ENCODE results near the gene SPAG16. TPM values are rescaled to one million over a fixed set of nuclear protein-coding genes. Genes with fewer than 3 reads are reported as not detected.

SPAG16 gene
- total RNA-seq, 4 donors from 2014 or later, result 1.2 to 30.8 (median 16.2) TPM

- in situ Hi-C loops (cut with MboI; ENCODE audit: low pct_ligation_motif_present in 1 of 4, low pct_unique_long_range_greater_than_20kb in 1 of 4, low sequenced_read_pairs in 3 of 4), result no loop called here
- no peak for TF ChIP-seq POLR2A (IDR thresholded peaks at IDR 0.05)
- no peak for TF ChIP-seq EP300 (IDR thresholded peaks at IDR 0.05; ENCODE audit: low read depth)
- TF ChIP-seq CTCF (IDR thresholded peaks at IDR 0.05), result no peak
- no peak for TF ChIP-seq POLR2AphosphoS5 (IDR thresholded peaks at IDR 0.05)
- no peak overlapping the region for H3K27ac ChIP-seq
- H3K27me3 ChIP-seq, result no peaks in the 10 kb centered on the region
- no peaks in the 10 kb centered on the region for H3K4me1 ChIP-seq
- DNase-seq, result no peak
- H3K36me3 ChIP-seq, result no peaks in the 10 kb centered on the region
- H3K4me3 ChIP-seq, result no peak overlapping the region
- WGBS, 2 donors (ENCODE audit: low coverage in 1 of 2), result 46 to 85% methylated on average over 2 to 3 of the region's 3 CpGs
- no peaks in the 10 kb centered on the region for H3K9me3 ChIP-seq
- intact Hi-C loops (cut with DNase I; ENCODE audit: low total_unique reads), result no loop called here
Observed at GRCh38 chr2:214220251-214220650, 936.0 kb downstream of the SPAG16 start.

- no peak overlapping the region for H3K27ac ChIP-seq
- WGBS, 2 donors (ENCODE audit: low coverage in 1 of 2), result 66 to 72% methylated on average over 2 of the region's 2 CpGs
- intact Hi-C loops (cut with DNase I; ENCODE audit: low total_unique reads), result no loop called here
- H3K4me3 ChIP-seq, result no peak overlapping the region
- DNase-seq, result no peak
- TF ChIP-seq EP300 (IDR thresholded peaks at IDR 0.05; ENCODE audit: low read depth) (no peak), POLR2AphosphoS5 (IDR thresholded peaks at IDR 0.05) (no peak), CTCF (IDR thresholded peaks at IDR 0.05) (no peak), POLR2A (IDR thresholded peaks at IDR 0.05) (no peak)
- in situ Hi-C loops (cut with MboI; ENCODE audit: low pct_ligation_motif_present in 1 of 4, low pct_unique_long_range_greater_than_20kb in 1 of 4, low sequenced_read_pairs in 3 of 4), result no loop called here
- no peaks in the 10 kb centered on the region for H3K27me3 ChIP-seq
- no peaks in the 10 kb centered on the region for H3K36me3 ChIP-seq
- no peaks in the 10 kb centered on the region for H3K9me3 ChIP-seq
- H3K4me1 ChIP-seq, result no peaks in the 10 kb centered on the region
Observed at GRCh38 chr2:214226061-214226460, 941.8 kb downstream of the SPAG16 start.

DNA sequence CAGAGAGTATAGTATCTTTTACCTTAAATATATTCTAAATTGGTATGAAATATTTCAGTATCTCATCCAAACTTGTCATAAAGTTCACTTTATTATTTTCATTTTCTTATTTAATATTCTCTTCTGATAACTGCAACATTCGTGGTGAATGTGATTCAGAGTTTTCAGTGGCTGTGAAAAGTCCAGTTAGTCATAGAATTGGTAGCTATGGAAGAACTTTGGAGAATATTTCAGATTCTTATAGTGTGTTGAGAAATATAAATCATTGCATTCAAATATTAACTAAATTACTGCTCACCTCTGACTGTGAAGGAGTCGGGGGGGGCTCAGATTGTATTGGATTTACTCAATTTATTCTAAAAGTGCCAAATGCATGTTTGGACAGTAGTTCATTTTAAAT, 948.0 kb downstream of the SPAG16 start:
- intact Hi-C loops (cut with DNase I; ENCODE audit: low total_unique reads) (no loop called here), in situ Hi-C loops (cut with MboI; ENCODE audit: low pct_ligation_motif_present in 1 of 4, low pct_unique_long_range_greater_than_20kb in 1 of 4, low sequenced_read_pairs in 3 of 4) (no loop called here)
- H3K27ac ChIP-seq, result no peak overlapping the region
- no peak overlapping the region for H3K4me3 ChIP-seq
- no peaks in the 10 kb centered on the region for H3K27me3 ChIP-seq
- no peaks in the 10 kb centered on the region for H3K36me3 ChIP-seq
- H3K9me3 ChIP-seq, result no peaks in the 10 kb centered on the region
- WGBS, 2 donors (ENCODE audit: low coverage in 1 of 2), result 52 to 53% methylated on average over 2 of the region's 2 CpGs
- no peak for TF ChIP-seq POLR2A (IDR thresholded peaks at IDR 0.05)
- TF ChIP-seq POLR2AphosphoS5 (IDR thresholded peaks at IDR 0.05), result no peak
- TF ChIP-seq CTCF (IDR thresholded peaks at IDR 0.05), result no peak
- TF ChIP-seq EP300 (IDR thresholded peaks at IDR 0.05; ENCODE audit: low read depth), result no peak
- DNase-seq, result no peak
- H3K4me1 ChIP-seq, result no peaks in the 10 kb centered on the region

GRCh38 chr2:214233164-214233563, 948.9 kb downstream of the SPAG16 start:
- H3K4me1 ChIP-seq, result no peaks in the 10 kb centered on the region
- in situ Hi-C loops (cut with MboI; ENCODE audit: low pct_ligation_motif_present in 1 of 4, low pct_unique_long_range_greater_than_20kb in 1 of 4, low sequenced_read_pairs in 3 of 4) (no loop called here), intact Hi-C loops (cut with DNase I; ENCODE audit: low total_unique reads) (no loop called here)
- H3K27ac ChIP-seq, result no peak overlapping the region
- no peaks in the 10 kb centered on the region for H3K36me3 ChIP-seq
- H3K9me3 ChIP-seq, result no peaks in the 10 kb centered on the region
- H3K27me3 ChIP-seq, result no peaks in the 10 kb centered on the region
- no peak for DNase-seq
- no peak overlapping the region for H3K4me3 ChIP-seq
- no peak for TF ChIP-seq POLR2AphosphoS5 (IDR thresholded peaks at IDR 0.05)
- no peak for TF ChIP-seq POLR2A (IDR thresholded peaks at IDR 0.05)
- TF ChIP-seq CTCF (IDR thresholded peaks at IDR 0.05), result no peak
- no peak for TF ChIP-seq EP300 (IDR thresholded peaks at IDR 0.05; ENCODE audit: low read depth)

All from transverse colon (tissue), 4 donors.